GM18505 (cell line): ENCODE results near the gene SLBP.
A peak's percentile ranks its signal among the peaks of the same experiment; 100 is the strongest.

Experiments
- ATAC-seq: cut with Tn5 transposase; IDR thresholded peaks from one replicate; pipeline ENCODE4 v1.9.1; 2021; ENCODE audit not compliant: unreplicated experiment
- POLR2A ChIP-seq: IDR thresholded peaks from 4 replicates; pipeline ENCODE4 v1.6.1; 2011; ENCODE audit warnings: borderline replicate concordance; ENCODE audit not compliant: insufficient read depth, insufficient read length; ENCODE audit errors: extremely low read depth

The SLBP gene

DNA sequence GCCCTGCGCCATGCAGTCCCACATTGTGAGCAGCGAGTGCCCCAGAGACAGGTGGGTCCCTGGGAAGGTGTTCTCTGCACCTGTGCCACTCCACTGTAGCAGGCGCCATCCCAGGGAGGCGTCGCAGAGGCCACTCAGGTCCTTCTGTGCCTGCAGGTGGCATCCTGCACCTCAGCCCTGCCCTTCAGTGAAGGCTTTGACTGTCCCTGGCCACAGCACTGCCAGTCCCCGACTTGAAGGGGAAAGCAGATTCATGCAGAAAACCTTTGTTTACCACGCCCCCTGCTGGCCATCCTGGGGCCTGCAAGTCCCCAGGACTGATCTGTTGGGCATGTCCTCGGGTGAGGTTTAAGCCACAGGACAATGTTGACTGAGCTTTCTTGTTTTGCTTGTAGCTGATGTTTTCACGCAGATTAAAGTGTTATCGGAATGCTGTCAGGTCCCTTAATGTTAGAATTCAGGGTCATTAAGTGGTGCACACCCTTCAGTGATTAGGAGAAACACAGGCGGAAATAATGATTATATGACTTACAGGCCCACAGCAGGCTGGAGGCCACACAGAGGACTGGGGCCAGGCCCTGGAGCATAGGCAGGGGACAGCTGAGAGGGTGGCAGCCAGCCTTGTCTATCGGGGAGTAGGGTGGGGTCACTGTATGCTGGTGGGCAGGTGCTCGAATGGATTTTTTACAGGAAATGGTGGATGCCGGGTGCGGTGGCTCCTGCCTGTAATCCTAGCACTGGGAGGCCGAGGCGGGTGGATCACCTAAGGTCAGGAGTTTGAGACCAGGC lies 14.2 kb upstream of the SLBP start:
- no peak for ATAC-seq
- TF ChIP-seq POLR2A = no peak

DNA sequence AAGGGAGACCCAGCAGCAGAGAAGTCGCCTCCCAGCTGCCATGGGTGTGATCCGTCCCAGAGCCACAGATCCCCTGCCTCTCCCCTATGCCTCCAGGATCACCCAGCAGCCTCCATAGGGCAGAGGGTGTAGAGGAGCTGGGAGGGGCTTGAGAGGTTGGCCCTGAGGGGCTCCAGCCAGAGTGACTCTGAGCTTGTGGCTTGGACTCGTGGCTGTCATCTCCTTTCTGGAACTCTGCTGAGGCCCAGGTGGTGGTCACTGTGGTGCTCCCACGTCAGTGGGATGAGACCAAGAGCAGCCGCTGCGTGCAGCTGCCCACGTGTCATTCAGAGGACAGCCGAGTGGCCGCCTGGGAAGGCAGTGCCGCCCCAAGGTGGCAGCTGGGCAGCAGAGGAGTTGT lies 13.4 kb upstream of the SLBP start:
- TF ChIP-seq POLR2A = no peak
- no peak for ATAC-seq

DNA sequence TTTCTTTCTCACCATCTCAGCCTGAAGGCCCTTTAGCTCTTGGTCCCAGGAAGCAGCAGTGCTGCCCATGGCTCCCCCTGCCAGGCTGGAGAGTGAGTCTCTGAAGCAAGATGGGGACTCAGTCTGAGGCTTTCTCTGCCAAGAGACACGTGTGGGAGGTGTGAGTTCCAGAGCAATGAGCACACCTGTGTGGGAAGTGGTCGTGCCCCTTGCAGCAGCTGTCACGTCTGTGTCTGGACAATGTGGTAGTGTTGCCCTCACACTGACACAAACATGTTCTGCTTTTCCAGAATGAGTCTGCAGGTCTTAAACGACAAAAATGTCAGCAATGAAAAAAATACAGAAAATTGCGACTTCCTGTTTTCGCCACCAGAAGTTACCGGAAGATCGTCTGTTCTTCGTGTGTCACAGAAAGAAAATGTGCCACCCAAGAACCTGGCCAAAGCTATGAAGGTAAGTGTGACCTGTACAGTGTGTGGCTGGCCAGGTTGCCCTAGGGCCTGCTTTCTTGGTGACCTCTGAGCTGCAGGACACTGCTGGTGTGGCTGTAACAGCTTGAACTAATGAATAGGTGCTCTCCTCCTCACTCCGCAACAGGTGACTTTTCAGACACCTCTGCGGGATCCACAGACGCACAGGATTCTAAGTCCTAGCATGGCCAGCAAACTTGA lies 11.1 kb upstream of the SLBP start:
- peak; percentile 30 for TF ChIP-seq POLR2A
- no peak for ATAC-seq

DNA sequence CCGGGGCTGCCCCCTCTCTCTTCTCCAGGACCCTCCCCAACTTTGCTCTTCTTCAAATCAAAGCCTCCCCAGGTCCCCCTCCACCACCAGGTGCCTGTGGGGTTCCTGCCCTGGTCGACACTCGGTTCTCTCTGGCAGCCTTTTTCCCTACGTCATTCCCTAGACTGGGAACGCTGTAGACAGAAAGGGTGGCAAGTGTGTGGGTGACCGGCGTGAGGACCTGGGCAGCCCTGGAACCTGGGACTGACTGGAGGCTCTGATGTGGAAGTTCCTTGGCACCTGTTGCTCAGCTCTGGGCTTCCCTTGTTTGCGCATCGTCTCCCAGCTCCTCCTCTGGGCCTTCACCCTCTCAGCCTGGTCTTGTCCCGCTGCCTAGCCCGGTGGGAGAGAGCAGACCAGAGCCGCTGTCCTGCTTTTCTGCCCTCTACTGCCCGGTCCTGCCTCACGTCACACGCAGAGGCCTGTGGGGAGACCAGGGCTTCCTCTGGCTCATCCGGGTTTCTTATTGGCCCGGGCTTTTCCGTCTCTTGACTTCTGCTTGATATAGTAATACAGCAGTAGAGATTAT lies 10.5 kb upstream of the SLBP start:
- ATAC-seq = no peak
- no peak for TF ChIP-seq POLR2A

DNA sequence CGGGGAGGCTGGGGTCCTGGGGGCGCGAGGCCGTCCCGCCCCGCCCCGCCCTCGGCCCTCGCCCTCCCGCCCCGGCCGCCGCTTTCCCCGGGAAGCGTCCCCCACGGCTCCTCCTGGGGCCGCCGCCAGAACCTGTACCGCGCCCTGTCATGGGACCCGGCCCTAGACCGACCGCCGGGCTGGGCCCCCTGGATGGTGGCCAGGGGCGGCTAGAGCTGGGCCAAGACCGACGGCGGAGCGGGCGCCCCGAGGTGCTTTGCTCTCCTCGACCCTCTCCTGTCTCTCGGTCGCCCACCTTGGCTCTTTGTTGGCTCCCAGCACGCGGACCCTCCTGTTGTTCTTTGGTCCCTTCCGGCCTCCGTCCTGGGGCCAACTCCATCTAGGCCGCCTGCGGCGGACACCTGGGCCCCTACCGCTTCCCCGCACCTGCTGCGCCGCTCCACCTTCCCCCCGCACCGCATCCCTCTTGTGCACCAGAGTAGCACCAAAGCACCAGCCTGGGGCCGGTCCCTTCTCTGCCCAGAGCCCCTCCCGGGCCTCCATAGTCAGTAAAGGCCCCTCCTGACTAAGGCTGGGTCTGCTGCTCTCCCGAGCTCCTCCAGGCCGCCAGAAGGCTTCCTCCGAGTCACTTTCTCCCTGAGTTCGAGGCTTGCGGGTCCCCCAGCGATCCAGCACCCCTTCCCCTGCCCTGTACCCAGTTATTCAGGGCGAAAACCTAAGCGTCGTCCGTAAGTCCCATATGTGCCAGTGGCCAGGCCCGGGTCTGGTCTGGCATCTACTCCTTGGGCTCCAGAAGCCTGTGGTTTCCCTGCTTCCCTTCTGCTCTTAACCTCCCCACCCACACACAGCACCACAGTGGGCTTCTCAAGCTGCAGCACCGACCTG lies 9.8 kb upstream of the SLBP start:
- no peak for TF ChIP-seq POLR2A
- peak; percentile 1 for ATAC-seq

DNA sequence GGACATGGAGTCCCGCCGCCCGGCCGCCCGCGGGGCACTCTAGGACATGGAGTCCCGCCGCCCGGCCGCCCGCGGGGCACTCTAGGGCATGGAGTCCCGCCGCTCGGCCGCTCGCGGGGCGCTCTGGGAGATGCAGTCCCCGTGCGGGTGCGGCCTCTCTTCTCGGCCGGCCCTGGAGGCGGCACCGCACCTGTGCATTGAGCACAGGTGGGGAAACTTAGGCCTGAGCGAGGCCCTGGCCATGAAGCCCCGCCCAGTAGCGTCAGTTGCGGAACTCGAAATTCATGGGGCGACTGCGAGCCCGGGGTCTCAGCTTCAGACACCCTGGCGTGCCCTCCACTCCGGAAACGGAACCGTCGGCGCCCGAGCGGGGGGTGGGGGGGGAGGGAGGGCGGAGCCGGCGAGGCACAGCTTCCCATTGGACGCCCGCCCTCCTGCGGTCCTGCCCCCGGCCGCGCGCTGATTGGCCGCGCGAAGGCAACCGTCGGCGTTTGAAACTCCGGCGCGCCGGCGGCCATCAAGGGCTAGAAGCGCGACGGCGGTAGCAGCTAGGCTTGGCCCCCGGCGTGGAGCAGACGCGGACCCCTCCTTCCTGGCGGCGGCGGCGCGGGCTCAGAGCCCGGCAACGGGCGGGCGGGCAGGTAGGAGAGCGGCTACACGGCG lies 9.0 kb upstream of the SLBP start, which contains the start of the genes TACC3 and TMEM129:
Gene TACC3 (plus strand): TSS at position 519 of the 663 bp plus-strand sequence. CDS start 1,901 bp downstream, outside the sequence.
Gene TMEM129 (minus strand): TSS at position 321 of the 663 bp plus-strand sequence. CDS start 486 bp downstream, outside the sequence.
- TF ChIP-seq POLR2A = peak; percentile 60
- peak; percentile 68 for ATAC-seq

DNA sequence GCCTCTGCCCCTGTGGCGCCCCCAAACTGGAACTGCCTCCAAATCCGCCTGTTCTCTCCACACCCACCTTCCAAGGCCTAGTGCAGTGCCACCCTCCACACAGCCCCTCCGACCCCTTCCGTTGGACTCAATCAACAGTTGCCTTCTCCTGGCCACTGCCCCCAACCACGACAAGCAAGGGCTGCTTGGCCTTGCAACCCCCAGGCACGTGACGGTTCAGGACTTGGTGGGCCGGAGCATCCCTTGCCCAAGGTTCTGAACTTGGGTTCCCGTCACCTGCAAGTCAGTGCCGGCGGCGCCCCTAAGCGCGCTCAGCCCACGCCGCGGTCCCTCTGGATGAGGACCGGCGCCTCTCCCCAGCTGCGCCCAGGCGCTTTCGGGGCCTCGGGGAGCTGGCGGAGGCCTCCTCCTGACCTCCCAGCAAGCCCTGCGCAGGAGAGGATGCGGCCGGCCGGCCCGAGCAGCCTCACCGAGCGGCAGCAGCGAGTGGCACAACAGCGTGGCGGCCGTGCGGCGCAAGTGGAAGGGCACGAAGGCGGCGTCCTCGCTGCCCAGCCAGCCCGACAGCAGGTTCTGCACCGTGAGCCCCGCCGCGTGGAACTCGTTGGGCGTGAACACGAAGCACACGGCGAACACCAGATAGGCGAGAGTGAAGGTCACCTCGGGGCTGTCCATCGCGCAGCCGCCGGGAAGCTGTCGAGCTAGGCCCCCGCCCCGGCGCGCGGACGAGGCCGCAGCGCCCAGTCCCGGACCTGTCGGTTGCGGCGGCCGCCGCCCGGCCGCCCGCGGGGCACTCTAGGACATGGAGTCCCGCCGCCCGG lies 8.3 kb upstream of the SLBP start:
- peak; percentile 8 for TF ChIP-seq POLR2A
- ATAC-seq = peak; percentile 15

DNA sequence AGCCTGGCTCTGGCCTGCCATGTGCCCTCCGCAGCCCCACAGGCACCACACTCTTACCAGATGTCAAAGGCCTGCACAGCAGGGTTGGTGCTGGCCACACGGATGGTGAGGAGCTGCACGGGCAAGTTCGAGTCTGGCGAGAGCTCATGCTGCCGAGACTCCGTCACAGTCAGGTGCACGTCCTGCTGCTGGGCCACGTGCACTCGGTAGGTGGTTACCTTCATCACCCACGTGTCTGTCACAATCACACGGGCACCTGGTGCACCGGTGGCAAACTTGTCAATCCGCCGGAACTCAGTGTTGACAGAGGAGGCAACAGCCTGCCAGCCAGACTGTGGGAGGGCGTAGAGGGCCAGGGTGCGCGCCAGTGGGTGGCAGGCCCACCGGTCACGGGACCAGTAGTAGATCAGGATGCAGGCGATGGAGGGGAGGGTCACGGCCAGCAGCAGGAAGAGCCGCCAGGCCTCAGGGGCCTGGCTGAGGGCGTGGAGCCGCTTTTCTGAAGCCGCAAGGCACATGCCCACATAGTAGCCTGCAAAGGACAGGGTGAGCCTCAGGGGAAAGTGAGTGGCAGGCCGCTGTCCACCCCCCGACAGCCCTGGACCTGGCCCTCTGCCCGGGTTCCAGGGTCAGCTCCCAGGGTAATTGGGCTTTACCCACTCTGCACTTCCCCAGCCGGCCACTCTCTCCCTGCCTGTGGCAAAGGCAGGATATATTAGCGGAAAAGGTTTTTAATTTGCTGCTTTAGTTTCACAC lies 6.2 kb upstream of the SLBP start:
- TF ChIP-seq POLR2A = peak; percentile 21
- ATAC-seq = no peak

DNA sequence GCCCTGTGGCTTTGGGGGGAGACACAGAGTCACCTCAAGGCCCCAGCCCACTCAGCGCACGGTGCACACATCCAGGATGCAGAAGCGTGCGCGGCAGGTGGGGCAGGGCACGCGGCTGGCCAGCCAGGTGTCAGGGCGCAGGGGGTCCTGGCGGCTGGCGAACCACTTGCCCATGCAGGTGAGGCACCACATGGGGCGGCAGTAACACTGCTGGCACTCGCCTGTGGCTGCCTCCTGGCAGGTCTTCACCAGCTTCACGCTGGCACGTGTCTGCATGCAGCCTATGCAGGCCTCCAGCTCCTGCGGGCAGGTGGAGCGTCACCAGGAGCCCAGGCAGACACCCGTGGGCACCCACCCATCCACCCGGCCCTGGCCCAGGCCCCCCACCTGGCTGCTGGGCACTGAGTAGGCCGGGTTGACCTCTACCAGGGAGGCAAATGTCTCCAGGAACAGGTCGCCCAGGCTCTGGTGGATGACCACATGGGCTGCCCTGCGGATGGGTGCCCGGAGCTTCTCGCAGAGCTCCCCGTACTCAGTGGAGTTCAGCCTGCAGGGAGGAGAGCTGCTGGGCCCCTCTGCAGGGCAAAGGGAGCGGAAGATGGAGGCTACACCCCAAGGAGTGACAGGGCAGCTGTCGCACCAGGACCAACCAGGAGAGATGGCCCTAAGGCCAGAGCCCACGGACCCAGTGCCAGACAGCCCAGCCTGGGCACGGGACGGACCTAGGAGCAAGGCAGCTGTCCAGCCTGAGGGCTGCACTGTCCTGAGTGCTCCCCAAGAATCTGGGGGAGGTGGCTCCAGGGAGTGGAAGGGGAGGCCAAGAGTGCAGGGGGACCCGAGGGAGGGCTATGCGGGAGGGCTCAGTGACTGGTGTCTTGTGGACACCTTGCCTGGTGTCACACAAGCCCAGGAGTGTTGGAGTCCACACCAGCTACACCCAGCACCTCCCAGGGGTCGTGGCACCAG lies 5.3 kb upstream of the SLBP start:
- TF ChIP-seq POLR2A = no peak
- no peak for ATAC-seq
